Sigmoid colon (tissue), 3 donors: Measurements from ENCODE around the gene CENPU.

Experiments used
- POLR2A ChIP-seq, 2 donors: fragments of 450-650 bp; IDR thresholded peaks; one replicate each; pipeline ENCODE4 v1.6.1; 2016; ENCODE audit warnings: antibody characterized with exemption in 2 of 2, mild to moderate bottlenecking in 2 of 2, moderate library complexity in 2 of 2
- TF ChIP-seq, protein P1 (sequence below), 4 experiments: fragments of 450-650 bp in 3 of 4; fragments of 200-600 bp in 1 of 4; IDR thresholded peaks; one replicate each; pipeline ENCODE4 v1.5.1; 2016 to 2019; ENCODE audit warnings: antibody characterized with exemption in 4 of 4, mild to moderate bottlenecking in 3 of 4, moderate library complexity in 2 of 4

GRCh38 chr4:184688447-184688846 is 45.4 kb downstream of the CENPU start:
- TF ChIP-seq, protein P1, sequence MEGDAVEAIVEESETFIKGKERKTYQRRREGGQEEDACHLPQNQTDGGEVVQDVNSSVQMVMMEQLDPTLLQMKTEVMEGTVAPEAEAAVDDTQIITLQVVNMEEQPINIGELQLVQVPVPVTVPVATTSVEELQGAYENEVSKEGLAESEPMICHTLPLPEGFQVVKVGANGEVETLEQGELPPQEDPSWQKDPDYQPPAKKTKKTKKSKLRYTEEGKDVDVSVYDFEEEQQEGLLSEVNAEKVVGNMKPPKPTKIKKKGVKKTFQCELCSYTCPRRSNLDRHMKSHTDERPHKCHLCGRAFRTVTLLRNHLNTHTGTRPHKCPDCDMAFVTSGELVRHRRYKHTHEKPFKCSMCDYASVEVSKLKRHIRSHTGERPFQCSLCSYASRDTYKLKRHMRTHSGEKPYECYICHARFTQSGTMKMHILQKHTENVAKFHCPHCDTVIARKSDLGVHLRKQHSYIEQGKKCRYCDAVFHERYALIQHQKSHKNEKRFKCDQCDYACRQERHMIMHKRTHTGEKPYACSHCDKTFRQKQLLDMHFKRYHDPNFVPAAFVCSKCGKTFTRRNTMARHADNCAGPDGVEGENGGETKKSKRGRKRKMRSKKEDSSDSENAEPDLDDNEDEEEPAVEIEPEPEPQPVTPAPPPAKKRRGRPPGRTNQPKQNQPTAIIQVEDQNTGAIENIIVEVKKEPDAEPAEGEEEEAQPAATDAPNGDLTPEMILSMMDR (IDR thresholded peaks at IDR 0.05) = no peak
- TF ChIP-seq POLR2A (IDR thresholded peaks at IDR 0.05) = no peak
